CD4-positive, alpha-beta memory T cell (primary cell): ENCODE measurements around the gene TXLNA. TPM values are rescaled to one million over a fixed set of nuclear protein-coding genes. Genes with fewer than 3 reads are reported as not detected.
A peak's percentile ranks its signal among the peaks of the same experiment; 100 is the strongest.

Experiments used
- CTCF ChIA-PET: fragments of 350-600 bp; sonication (Branson Sonifier 250); formaldehyde crosslinking; loops from one replicate; lab custom pipeline; 2021; ENCODE audit warnings: inconsistent platforms; ENCODE audit not compliant: partially characterized antibody; lab: Charles Lee
- POLR2A ChIA-PET: fragments of 350-600 bp; sonication (Branson Sonifier 250); formaldehyde crosslinking; loops from one replicate; lab custom pipeline; 2021; ENCODE audit not compliant: partially characterized antibody; lab: Charles Lee
- DNase-seq, 5 donors: peaks; one replicate each; pipeline versions ENCODE4 v3.0.0 to v3.0.0-alpha.2; 2020 to 2022; ENCODE audit warnings: mixed read lengths in 1 of 5
- H3K27ac ChIP-seq: one replicate; pipeline ENCODE4 v1.7.0; 2013; ENCODE audit warnings: low read depth, low read length
- H3K27me3 ChIP-seq: 2 replicates; pipeline ENCODE4 v1.7.0; 2013; ENCODE audit warnings: mild to moderate bottlenecking, low read length, moderate library complexity; ENCODE audit not compliant: insufficient read depth
- H3K36me3 ChIP-seq: 2 replicates; pipeline ENCODE4 v1.7.0; 2013; ENCODE audit warnings: mild to moderate bottlenecking, low read length, moderate library complexity; ENCODE audit not compliant: insufficient read depth
- H3K4me1 ChIP-seq: 2 replicates; pipeline ENCODE4 v1.7.0; 2013; ENCODE audit warnings: mild to moderate bottlenecking, low read length, moderate library complexity; ENCODE audit not compliant: insufficient read depth
- H3K4me3 ChIP-seq, 2 donors: one replicate each; pipeline ENCODE4 v1.7.0; 2013; ENCODE audit warnings: low read length in 2 of 2, mild to moderate bottlenecking in 1 of 2
- H3K9me3 ChIP-seq, 2 donors: one replicate each; pipeline ENCODE4 v1.7.0; 2013; ENCODE audit warnings: low read length in 2 of 2, control low read depth in 1 of 2; ENCODE audit not compliant: control insufficient read depth in 1 of 2
- H3K27ac Mint-ChIP-seq, 7 donors: one replicate each; pipeline ENCODE4 v1.8.0; 2020 to 2021; ENCODE audit warnings: mixed read lengths in 7 of 7, mild to moderate bottlenecking in 6 of 7, inconsistent platforms in 3 of 7, moderate library complexity in 3 of 7
- H3K27me3 Mint-ChIP-seq, 2 donors: one replicate each; pipeline ENCODE4 v1.8.0; 2020 to 2021; ENCODE audit warnings: mixed read lengths in 2 of 2
- H3K36me3 Mint-ChIP-seq, 2 donors: one replicate each; pipeline ENCODE4 v1.8.0; 2020 to 2021; ENCODE audit warnings: mixed read lengths in 2 of 2, inconsistent platforms in 1 of 2, mild to moderate bottlenecking in 1 of 2
- H3K4me1 Mint-ChIP-seq, 4 donors: one replicate each; pipeline ENCODE4 v1.8.0; 2020 to 2021; ENCODE audit warnings: mixed read lengths in 4 of 4, mild to moderate bottlenecking in 1 of 4
- H3K4me3 Mint-ChIP-seq, 8 donors: one replicate each; pipeline ENCODE4 v1.8.0; 2020 to 2021; ENCODE audit warnings: mixed read lengths in 8 of 8, mild to moderate bottlenecking in 7 of 8, moderate library complexity in 6 of 8, inconsistent platforms in 3 of 8
- H3K9me3 Mint-ChIP-seq, 8 donors: one replicate each; pipeline ENCODE4 v1.8.0; 2020 to 2021; ENCODE audit warnings: mixed read lengths in 8 of 8, mild to moderate bottlenecking in 5 of 8, inconsistent platforms in 3 of 8, moderate library complexity in 1 of 8
- intact Hi-C: fragments of 100-400 bp; cut with micrococcal nuclease; formaldehyde crosslinking; loops from one replicate; pipeline ENCODE4 v1.15.1; 2023
- polyA plus RNA-seq, 2 donors: library from polyadenylated mRNA; unstranded; fragments of 300-500 nt; fragmentation: Illumina TruSeq; gene quantifications; one replicate each; pipeline ENCODE4 v1.2.3, GENCODE V29; 2021
- total RNA-seq, 2 experiments: library from RNA; stranded (reverse); gene quantifications; one replicate each; pipeline ENCODE4 v1.2.3, GENCODE V29; 2021

The TXLNA gene
- total and polyA plus RNA-seq, 4 experiments from 2014 or later = 21.8 to 43.4 (median 37.5) TPM

DNA sequence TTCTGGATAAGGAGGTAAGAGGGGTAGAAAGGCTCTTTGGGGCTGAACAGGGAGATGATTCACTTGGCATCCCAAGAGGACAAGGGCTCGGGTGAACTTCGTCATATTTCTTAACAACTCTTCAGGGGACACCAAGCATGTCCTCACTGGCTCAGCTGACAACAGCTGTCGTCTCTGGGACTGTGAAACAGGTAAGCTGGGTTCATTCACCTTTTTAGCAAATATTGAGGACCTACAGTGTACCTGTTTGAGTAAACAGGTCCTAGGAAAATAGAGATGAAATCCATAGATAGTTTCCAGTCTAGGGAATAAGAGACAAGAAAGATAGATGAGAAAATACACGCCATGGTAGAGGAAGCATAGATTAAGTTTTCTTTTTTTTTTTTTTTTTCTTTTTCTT, 44.8 kb downstream of the TXLNA start:
- Histone ChIP-seq H3K36me3 (peaks cover 37% of the 10 kb centered on the region), H3K4me3 (no peak overlapping the region), H3K9me3 (no peaks in the 10 kb centered on the region), H3K27ac (peak overlapping the region; percentile 99), H3K4me1 (peaks cover 30% of the 10 kb centered on the region), H3K27me3 (no peaks in the 10 kb centered on the region)
- POLR2A ChIA-PET = interaction anchor here (0.8 to 4.1 kb wide), 6 partner anchors 16 to 44 kb away, joined by 3 to 24 read pairs (median 4); partner anchors contain the start of gene LCK
- H3K27ac Mint-ChIP-seq = peak overlapping the region; percentile 86 to 100 (median 99)
- intact Hi-C loops = no loop called here
- H3K36me3 Mint-ChIP-seq = peaks cover 31 to 58% of the 10 kb centered on the region in 2 donors
- peaks cover 0 to 3% (median 0%) of the 10 kb centered on the region in 8 donors for H3K9me3 Mint-ChIP-seq
- DNase-seq = no peak
- no peaks in the 10 kb centered on the region for H3K27me3 Mint-ChIP-seq
- peak overlapping the region; percentile 66 to 97 (median 73) for H3K4me3 Mint-ChIP-seq
- CTCF ChIA-PET = interaction anchor here (1.5 to 2.4 kb wide), 4 partner anchors 9 to 25 kb away, joined by 4 to 23 read pairs (median 6); no protein-coding TSS in a partner anchor
- H3K4me1 Mint-ChIP-seq = peaks cover 27 to 61% (median 37%) of the 10 kb centered on the region in 4 donors

DNA sequence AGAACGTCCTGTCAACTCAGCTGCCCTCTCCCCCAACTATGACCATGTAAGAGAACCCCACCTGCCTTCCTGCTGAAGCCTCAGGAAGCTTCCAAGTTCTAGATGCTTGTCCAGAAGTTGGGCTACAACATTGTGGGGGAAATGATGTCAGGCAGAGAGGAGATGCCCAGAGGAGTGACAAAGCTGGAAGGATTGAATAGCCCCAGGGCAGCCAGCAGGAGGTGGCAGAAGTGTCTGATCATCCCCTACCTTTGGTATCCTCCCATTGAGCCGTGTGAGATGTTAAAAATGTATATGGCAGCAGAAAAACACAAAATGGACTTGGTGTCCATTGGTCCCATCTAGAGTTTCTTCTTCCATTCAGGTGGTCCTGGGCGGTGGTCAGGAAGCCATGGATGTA, 49.3 kb downstream of the TXLNA start:
- POLR2A ChIA-PET = interaction anchor here (1.2 to 5.7 kb wide), 4 partner anchors 12 to 107 kb away, joined by 3 to 22 read pairs (median 4); partner anchors contain the start of genes LCK and MARCKSL1

DNA sequence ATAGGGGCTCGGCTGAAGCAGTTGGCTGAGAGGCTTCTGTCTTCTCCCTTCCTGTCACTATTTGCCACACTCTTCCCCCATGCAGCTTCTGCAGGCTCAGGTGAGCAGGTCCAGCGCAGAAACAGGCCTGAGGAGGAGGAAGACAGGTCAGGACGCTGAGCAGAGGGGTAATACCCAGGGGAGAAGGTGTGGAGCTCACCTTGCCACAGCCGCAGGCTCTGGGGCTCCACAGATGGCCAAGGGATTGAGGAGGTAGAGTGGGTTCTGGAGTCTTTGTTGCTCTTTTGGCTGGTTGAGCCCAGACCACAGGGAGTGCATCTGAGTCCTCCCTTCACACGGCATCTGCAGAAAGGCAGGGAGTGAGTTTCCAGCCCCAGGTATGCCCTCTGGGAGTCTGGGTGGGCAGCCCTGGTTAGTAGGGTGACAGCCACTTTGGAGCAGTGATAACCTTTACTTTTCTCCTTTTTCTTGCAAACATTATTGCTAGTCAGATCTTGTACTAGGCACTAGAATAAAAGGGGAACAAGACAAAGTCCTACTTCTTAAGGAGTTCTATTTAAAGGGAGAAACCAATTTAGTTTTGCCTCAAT, 52.5 kb downstream of the TXLNA start:
- POLR2A ChIA-PET = interaction anchor here (1.4 to 2.0 kb wide), 2 partner anchors 16 to 18 kb away, joined by 3 to 5 read pairs; partner anchors contain the start of gene LCK
- peaks cover 0 to 5% (median 4%) of the 10 kb centered on the region in 4 donors for H3K4me1 Mint-ChIP-seq
- peak overlapping the region in 1 of 7 donors; percentile 35 for H3K27ac Mint-ChIP-seq

More for the DNA sequence above, 49.3 kb downstream of the TXLNA start:
- H3K36me3 ChIP-seq = peaks cover 56% of the 10 kb centered on the region
- H3K9me3 ChIP-seq = no peaks in the 10 kb centered on the region
- CTCF ChIA-PET = interaction anchor here (0.6 to 2.9 kb wide), 4 partner anchors 12 to 33 kb away, joined by 3 to 9 read pairs (median 4); no protein-coding TSS in a partner anchor
- intact Hi-C loops = no loop called here
- Mint-ChIP-seq H3K27ac (peak overlapping the region in 1 of 7 donors; percentile 6), H3K4me3 (no peak overlapping the region), H3K27me3 (no peaks in the 10 kb centered on the region), H3K9me3 (peaks cover 0 to 3% (median 0%) of the 10 kb centered on the region in 8 donors), H3K4me1 (peaks cover 7 to 16% (median 12%) of the 10 kb centered on the region in 4 donors), H3K36me3 (peaks cover 31 to 44% of the 10 kb centered on the region in 2 donors)
- DNase-seq = no peak
- no peaks in the 10 kb centered on the region for H3K27me3 ChIP-seq
- no peak overlapping the region for H3K27ac ChIP-seq
- peaks cover 6% of the 10 kb centered on the region for H3K4me1 ChIP-seq
- no peak overlapping the region for H3K4me3 ChIP-seq

DNA sequence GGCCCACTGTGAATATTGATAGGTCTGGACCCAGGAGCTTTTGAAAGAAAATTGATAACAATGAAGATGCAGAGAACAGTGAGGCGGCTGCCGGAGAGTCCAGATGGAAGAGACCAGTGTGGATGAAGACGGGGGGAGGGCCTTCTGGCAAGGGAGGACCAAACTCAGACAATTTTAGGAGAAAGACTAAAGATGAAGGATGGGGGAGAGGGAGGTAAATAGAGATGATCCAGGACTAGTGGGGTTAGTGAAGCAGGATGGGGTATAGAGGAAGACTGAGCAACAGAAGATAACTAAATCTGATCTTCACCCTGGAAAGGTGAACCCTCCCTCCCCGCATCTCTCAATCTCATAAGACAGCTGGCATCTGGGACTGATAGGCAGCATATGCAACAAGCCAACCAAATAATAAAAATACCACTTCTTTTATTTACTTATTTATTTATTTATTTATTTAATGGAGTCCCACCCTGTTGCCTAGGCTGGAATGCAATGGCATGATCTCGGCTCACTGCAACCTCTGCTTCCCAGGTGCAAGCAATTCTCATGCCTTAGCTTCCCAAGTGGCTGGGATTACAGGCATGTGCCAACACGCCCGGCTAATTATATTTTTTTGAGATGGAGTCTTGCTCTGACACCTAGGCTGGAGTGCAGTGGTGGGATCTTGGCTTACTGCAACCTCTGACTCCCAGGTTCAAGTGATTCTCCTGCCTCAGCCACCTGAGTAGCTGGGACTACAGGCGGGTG, 53.3 kb downstream of the TXLNA start:
- peaks cover 35% of the 10 kb centered on the region for H3K36me3 ChIP-seq
- CTCF ChIA-PET = interaction anchor here (2.7 to 2.9 kb wide), 2 partner anchors 16 to 17 kb away, joined by 10 to 16 read pairs; no protein-coding TSS in a partner anchor
- no peak overlapping the region for H3K4me3 Mint-ChIP-seq

More for the DNA sequence above, 52.5 kb downstream of the TXLNA start:
- no peaks in the 10 kb centered on the region for H3K9me3 Mint-ChIP-seq
- H3K4me3 Mint-ChIP-seq = peak overlapping the region in 1 of 8 donors; percentile 48
- H3K27me3 Mint-ChIP-seq = no peaks in the 10 kb centered on the region
- H3K27ac ChIP-seq = no peak overlapping the region
- intact Hi-C loops = no loop called here
- peaks cover 19 to 30% of the 10 kb centered on the region in 2 donors for H3K36me3 Mint-ChIP-seq
- H3K4me3 ChIP-seq = no peak overlapping the region
- no peak for DNase-seq
- H3K36me3 ChIP-seq = peaks cover 41% of the 10 kb centered on the region
- H3K4me1 ChIP-seq = no peaks in the 10 kb centered on the region
- H3K9me3 ChIP-seq = no peaks in the 10 kb centered on the region
- no peaks in the 10 kb centered on the region for H3K27me3 ChIP-seq
- CTCF ChIA-PET = interaction anchor here (0.9 to 2.9 kb wide), 4 partner anchors 9 to 123 kb away, joined by 4 to 16 read pairs (median 7); no protein-coding TSS in a partner anchor

DNA sequence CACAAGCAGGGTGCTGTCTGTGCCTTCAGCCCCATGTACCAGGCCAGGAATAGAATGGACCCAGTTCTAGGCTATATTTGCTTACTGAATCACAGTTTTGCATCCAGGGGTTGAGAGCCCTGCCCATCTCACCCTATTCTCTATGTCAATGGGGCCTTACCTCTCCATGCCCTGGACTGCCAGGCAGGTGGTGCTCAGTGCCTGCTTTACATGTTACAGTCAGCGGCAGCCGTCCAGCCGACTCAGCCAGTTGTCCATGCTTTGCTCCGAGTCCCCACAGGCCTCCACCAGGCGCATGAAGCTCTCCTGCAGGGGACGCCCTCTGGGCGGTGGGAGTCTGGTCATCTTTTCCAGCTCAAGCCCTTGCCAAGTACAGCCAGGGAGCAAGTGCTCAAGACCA, 55.3 kb downstream of the TXLNA start:
- CTCF ChIA-PET = interaction anchor here (1.0 to 2.2 kb wide), 2 partner anchors 14 to 20 kb away, joined by 4 to 14 read pairs; no protein-coding TSS in a partner anchor
- peaks cover 0 to 6% (median 3%) of the 10 kb centered on the region in 4 donors for H3K4me1 Mint-ChIP-seq
- peaks cover 0 to 9% of the 10 kb centered on the region in 2 donors for H3K36me3 Mint-ChIP-seq
- no peak for DNase-seq
- POLR2A ChIA-PET = interaction anchor here (1.5 kb wide), 1 partner anchor 57 kb away, joined by 4 read pairs; the partner anchor contains the start of gene HDAC1
- Histone ChIP-seq H3K4me1 (peaks cover 1% of the 10 kb centered on the region), H3K4me3 (no peak overlapping the region), H3K27ac (no peak overlapping the region), H3K36me3 (peaks cover 18% of the 10 kb centered on the region), H3K9me3 (no peaks in the 10 kb centered on the region), H3K27me3 (no peaks in the 10 kb centered on the region)
- H3K4me3 Mint-ChIP-seq = no peak overlapping the region
- intact Hi-C loops = no loop called here
- no peaks in the 10 kb centered on the region for H3K27me3 Mint-ChIP-seq
- no peak overlapping the region for H3K27ac Mint-ChIP-seq
- no peaks in the 10 kb centered on the region for H3K9me3 Mint-ChIP-seq

More for the DNA sequence above, 53.3 kb downstream of the TXLNA start:
- no peaks in the 10 kb centered on the region for H3K27me3 ChIP-seq
- H3K4me3 ChIP-seq = no peak overlapping the region
- Mint-ChIP-seq H3K27me3 (no peaks in the 10 kb centered on the region), H3K36me3 (peaks cover 14 to 24% of the 10 kb centered on the region in 2 donors), H3K9me3 (no peaks in the 10 kb centered on the region), H3K4me1 (peaks cover 0 to 3% (median 2%) of the 10 kb centered on the region in 4 donors), H3K27ac (peak overlapping the region in 3 of 7 donors; percentile 9 to 79 (median 72))
- POLR2A ChIA-PET = interaction anchor here (1.4 to 2.0 kb wide), 2 partner anchors 17 to 18 kb away, joined by 3 to 5 read pairs; partner anchors contain the start of gene LCK
- H3K4me1 ChIP-seq = no peaks in the 10 kb centered on the region
- no peaks in the 10 kb centered on the region for H3K9me3 ChIP-seq
- DNase-seq = no peak
- intact Hi-C loops = no loop called here
- H3K27ac ChIP-seq = no peak overlapping the region

DNA sequence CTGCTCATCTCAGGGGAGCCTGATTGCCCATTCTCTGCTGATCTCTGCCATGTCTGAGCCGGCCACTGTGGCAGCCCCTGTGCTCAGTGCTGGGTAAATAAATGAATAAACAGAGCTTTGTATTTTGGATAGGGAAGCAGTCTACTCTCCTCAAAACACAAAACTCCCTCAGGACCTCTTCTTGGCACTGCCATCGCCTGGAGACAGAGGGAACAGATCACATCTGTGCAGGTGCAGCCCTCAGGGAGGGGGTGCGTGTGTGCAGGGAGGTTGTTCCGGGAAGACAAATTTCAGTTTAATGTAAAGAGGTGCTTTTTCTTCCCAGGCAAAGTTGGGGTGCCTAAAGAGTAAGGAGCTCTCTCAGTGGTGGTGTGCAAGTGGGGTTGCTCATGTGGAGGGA, 59.9 kb downstream of the TXLNA start:
- Histone ChIP-seq H3K4me1 (peaks cover 14% of the 10 kb centered on the region), H3K4me3 (no peak overlapping the region), H3K27ac (no peak overlapping the region), H3K36me3 (no peaks in the 10 kb centered on the region), H3K9me3 (no peaks in the 10 kb centered on the region), H3K27me3 (no peaks in the 10 kb centered on the region)
- Mint-ChIP-seq H3K27ac (peak overlapping the region in 4 of 7 donors; percentile 1 to 42 (median 12)), H3K4me1 (peaks cover 0 to 35% (median 15%) of the 10 kb centered on the region in 4 donors), H3K4me3 (peak overlapping the region; percentile 73 to 93 (median 88)), H3K36me3 (no peaks in the 10 kb centered on the region), H3K27me3 (no peaks in the 10 kb centered on the region), H3K9me3 (no peaks in the 10 kb centered on the region)
- ChIA-PET CTCF (interaction anchor here (0.8 to 7.4 kb wide), 11 partner anchors 11 to 133 kb away, joined by 3 to 151 read pairs (median 11); partner anchors contain the start of genes HDAC1 and LCK), POLR2A (interaction anchor here (0.9 to 26.9 kb wide), 11 partner anchors 12 to 155 kb away, joined by 4 to 819 read pairs (median 11); partner anchors contain the start of genes BSDC1, CCDC28B, EIF3I and FAM167B)
- intact Hi-C loops = no loop called here
- no peak for DNase-seq
